ENCODE measurements around the gene CDKAL1. TPM values are rescaled to one million over a fixed set of nuclear protein-coding genes. Genes with fewer than 3 reads are reported as not detected.
A peak's percentile ranks its signal among the peaks of the same experiment; 100 is the strongest.

Gene CDKAL1
- total and polyA plus RNA-seq, 2 of the 13 experiments (the other 11 are each of a cell fraction or from before 2014, with no cell fraction given): 9.5 to 27.7 TPM

DNA sequence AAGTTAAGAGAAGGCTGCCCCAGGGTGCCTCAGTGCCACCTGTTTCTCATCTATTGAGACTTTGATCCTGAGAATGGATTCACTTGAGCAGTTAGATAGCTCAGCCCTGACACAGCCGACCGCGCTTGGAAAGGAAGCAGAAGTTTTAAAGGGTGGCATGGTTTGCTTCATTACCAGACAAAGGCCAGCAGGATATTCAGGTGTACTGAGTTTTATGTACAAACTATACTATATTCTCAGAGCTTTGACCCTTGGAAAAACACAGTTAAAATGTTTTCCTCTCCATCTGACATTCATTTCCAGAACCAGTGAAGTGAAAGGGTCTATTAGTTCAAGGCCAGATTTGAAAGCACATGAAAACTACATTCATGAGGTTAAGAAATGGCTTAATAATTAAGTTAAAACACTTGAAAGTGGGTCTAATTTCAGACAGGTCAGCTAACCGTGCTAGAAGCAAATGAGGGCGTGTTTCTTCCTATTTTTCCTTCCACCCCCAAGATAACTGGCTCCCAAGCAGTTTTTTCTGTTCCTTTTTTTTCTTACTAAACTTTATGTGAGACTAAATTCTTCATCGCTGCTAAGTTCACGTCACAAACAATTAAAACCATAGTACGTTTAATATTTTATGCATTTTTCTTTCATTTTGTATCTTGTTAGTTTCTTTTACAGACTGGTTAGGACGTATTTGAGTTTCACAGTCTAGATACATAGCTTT lies 674.0 kb downstream of the CDKAL1 start (continued):
- no peak for TF ChIP-seq ZNF337 (CRISPR knock-in tag; IDR thresholded peaks at IDR 0.05; ENCODE audit: borderline replicate concordance, low read depth)
- no peak for TF ChIP-seq FLYWCH1 (CRISPR knock-in tag; IDR thresholded peaks at IDR 0.05)
- TF ChIP-seq ZBTB46 (CRISPR knock-in tag; IDR thresholded peaks at IDR 0.05; ENCODE audit: borderline replicate concordance): no peak
- no peak for TF ChIP-seq IRF9 (CRISPR knock-in tag; IDR thresholded peaks at IDR 0.05; ENCODE audit: borderline replicate concordance)
- TF ChIP-seq ZNF280B (CRISPR knock-in tag; IDR thresholded peaks at IDR 0.05; ENCODE audit: borderline replicate concordance): no peak
- TF ChIP-seq TAF15 (IDR thresholded peaks at IDR 0.05; ENCODE audit: low read depth, low read length, poor library complexity, severe bottlenecking): no peak
- TF ChIP-seq HMG20B (CRISPR knock-in tag; conservative IDR thresholded peaks at IDR 0.05): no peak
- TF ChIP-seq CHD4 (IDR thresholded peaks at IDR 0.05; ENCODE audit: borderline replicate concordance, low read length): no peak
- TF ChIP-seq CREM (IDR thresholded peaks at IDR 0.05): 0 out of 2 replicates have a peak, but pooled peaks have one; percentile 26
- TF ChIP-seq CREM (CRISPR knock-in tag; IDR thresholded peaks at IDR 0.05): no peak
- 0 out of 2 replicates have a peak, but pooled peaks have one; percentile 7 for TF ChIP-seq ZNF644 (CRISPR knock-in tag; IDR thresholded peaks at IDR 0.05; ENCODE audit: low read depth)
- peak; percentile 58 for TF ChIP-seq SALL1 (CRISPR knock-in tag; IDR thresholded peaks at IDR 0.05)
- no peak for TF ChIP-seq ZNF724P (CRISPR knock-in tag; IDR thresholded peaks at IDR 0.05; ENCODE audit: borderline replicate concordance)
- TF ChIP-seq ZMYM2 (CRISPR knock-in tag; IDR thresholded peaks at IDR 0.05): no peak
- TF ChIP-seq PREB (CRISPR knock-in tag; IDR thresholded peaks at IDR 0.05): no peak
- no peak for TF ChIP-seq SIN3A (IDR thresholded peaks at IDR 0.05; ENCODE audit: borderline replicate concordance, low read depth, low read length)
- peak; percentile 70; the same call in 1 of the 2 replicates for TF ChIP-seq SIX4 (CRISPR knock-in tag; IDR thresholded peaks at IDR 0.05)
- peak; percentile 38 for TF ChIP-seq CEBPG (CRISPR knock-in tag; IDR thresholded peaks at IDR 0.05)
- no peak for TF ChIP-seq ZNF678 (CRISPR knock-in tag; IDR thresholded peaks at IDR 0.05)
- TF ChIP-seq KAT7 (CRISPR knock-in tag; IDR thresholded peaks at IDR 0.05; ENCODE audit: borderline replicate concordance): no peak
